ENCODE results near the gene KRTAP9-8. TPM values are rescaled to one million over a fixed set of nuclear protein-coding genes. Genes with fewer than 3 reads are reported as not detected.
"Not testable (repeated sequence)": the region's sequence is repeated elsewhere in the genome, so short reads cannot be mapped to it uniquely, and the experiment has no call there.

The KRTAP9-8 gene
- total RNA-seq, 4 donors from 2014 or later = not detected

DNA sequence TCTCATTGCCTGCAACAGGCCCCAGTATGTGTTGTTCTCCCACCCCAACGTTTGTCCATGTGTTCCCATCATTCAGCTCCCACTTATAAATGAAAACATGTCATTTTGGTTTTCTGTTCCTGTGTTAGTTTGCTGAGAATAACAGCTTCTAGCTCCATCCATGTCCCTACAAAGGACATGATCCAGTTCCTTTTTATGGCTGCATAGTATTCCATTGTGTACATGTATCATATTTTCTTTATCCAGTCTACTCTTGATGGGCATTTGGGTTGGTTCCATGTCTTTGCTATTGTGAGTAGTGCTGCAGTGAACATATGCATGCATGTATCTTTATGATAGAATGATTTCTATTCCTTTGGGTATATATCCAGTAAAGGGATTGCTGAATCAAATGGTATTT is 22.1 kb upstream of the KRTAP9-8 start:
- DNase-seq (ENCODE audit: low spot score) = no peak
- no peak for ATAC-seq (ENCODE audit: low FRiP score)
- TF ChIP-seq, protein P1, sequence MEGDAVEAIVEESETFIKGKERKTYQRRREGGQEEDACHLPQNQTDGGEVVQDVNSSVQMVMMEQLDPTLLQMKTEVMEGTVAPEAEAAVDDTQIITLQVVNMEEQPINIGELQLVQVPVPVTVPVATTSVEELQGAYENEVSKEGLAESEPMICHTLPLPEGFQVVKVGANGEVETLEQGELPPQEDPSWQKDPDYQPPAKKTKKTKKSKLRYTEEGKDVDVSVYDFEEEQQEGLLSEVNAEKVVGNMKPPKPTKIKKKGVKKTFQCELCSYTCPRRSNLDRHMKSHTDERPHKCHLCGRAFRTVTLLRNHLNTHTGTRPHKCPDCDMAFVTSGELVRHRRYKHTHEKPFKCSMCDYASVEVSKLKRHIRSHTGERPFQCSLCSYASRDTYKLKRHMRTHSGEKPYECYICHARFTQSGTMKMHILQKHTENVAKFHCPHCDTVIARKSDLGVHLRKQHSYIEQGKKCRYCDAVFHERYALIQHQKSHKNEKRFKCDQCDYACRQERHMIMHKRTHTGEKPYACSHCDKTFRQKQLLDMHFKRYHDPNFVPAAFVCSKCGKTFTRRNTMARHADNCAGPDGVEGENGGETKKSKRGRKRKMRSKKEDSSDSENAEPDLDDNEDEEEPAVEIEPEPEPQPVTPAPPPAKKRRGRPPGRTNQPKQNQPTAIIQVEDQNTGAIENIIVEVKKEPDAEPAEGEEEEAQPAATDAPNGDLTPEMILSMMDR (IDR thresholded peaks at IDR 0.05) = no peak

DNA sequence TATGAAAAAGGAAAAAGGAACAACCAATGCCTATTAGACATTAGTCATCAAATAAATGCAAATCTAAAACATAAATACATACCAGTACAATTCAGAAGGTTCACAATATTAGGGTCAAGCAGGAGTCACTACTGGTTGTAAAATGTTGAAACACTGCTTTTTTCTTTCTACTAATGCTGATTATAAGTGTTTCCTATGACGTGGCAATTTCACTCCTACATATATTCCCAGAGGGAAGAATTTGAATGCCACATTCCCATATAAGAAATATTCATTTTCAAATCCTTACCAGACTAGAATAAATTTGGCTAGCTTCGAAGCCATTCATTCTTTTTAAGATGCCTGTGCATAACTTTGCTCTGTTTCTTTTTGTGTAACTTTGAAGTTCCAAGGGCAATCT is 14.0 kb upstream of the KRTAP9-8 start:
- DNase-seq (ENCODE audit: low spot score) (no peak), ATAC-seq (ENCODE audit: low FRiP score) (no peak)
- TF ChIP-seq, protein P1 (IDR thresholded peaks at IDR 0.05) = no peak

DNA sequence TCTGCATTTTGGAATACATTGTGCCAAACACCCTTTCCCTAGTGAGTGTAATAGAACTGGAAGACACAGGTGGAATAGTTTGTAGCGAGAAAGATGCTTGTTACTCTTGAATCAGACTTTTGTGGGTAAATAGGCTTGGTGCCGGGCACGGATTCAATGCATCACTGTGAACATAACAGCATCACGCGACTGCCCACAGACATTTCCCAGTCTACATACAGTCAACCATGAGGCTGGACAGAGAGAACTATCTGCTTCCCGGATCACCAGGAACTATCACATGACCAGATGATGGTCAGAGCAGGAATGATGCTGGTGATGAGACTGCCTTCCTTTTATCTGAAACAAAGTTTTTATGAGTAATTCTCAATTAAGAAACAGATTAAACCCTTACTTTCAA is 11.7 kb upstream of the KRTAP9-8 start:
- ATAC-seq (ENCODE audit: low FRiP score) = no peak
- no peak for DNase-seq (ENCODE audit: low spot score)
- TF ChIP-seq, protein P1 (IDR thresholded peaks at IDR 0.05) = no peak

DNA sequence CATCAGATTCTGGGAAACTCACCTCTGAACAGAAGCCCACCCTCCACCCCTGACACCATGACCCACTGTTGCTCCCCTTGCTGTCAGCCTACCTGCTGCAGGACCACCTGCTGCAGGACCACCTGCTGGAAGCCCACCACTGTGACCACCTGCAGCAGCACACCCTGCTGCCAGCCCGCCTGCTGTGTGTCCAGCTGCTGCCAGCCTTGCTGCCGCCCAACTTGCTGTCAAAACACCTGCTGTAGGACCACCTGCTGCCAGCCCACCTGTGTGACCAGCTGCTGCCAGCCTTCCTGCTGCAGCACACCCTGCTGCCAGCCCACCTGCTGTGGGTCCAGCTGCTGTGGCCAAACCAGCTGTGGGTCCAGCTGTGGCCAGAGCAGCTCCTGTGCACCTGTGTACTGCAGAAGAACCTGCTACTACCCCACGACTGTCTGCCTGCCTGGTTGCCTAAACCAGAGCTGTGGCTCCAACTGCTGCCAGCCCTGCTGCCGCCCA is 11.2 kb upstream of the KRTAP9-8 start, which contains the start of gene KRTAP9-2:
TSS of gene KRTAP9-2 (plus strand) at position 51 of the 498 bp plus-strand sequence. CDS start at position 58, 7 bp downstream.
- ATAC-seq (ENCODE audit: low FRiP score); DNase-seq (ENCODE audit: low spot score): not testable (repeated sequence)

DNA sequence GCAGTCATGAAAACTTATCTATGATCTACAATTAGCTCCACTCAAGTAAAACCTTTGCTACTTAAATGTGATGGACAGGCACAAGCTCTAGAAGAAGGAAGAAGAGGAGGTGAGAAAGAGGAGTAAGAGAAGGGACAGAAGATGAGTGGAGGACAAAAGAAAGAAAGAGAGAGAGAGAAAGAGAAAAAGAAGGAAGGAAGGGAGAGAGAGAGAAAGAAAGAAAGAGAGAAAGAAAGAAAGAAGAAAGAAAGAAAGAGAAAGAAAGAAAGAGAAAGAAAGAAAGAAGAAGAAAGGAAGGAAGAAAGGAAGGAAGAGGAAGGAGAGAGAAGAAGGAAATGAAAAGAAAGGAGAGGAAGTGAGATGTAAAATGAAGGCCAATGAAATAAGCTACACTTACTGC is 7.7 kb upstream of the KRTAP9-8 start:
- TF ChIP-seq, protein P1 (IDR thresholded peaks at IDR 0.05) = no peak
- DNase-seq (ENCODE audit: low spot score) (no peak), ATAC-seq (ENCODE audit: low FRiP score) (no peak)

DNA sequence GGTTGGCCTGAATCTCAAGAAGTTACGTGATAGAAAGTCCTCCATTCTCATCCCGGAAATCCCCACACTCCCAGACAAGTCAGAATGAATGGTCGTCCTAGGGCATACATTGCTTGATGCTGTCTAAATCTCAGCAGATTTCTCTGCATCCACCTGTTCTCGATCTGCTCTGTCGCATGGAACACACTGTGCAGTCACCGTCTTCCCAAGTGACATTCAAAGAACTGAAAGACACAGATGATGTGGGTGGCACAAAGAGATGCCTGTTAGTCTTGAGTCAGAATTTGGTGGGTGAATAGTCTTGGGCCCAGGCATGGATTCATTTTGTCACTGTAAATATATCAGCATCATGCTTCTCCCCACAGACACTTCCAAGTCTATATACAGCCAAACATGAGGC is 6.1 kb upstream of the KRTAP9-8 start:
- DNase-seq (ENCODE audit: low spot score) (no peak), ATAC-seq (ENCODE audit: low FRiP score) (no peak)
- TF ChIP-seq, protein P1 (IDR thresholded peaks at IDR 0.05) = no peak

DNA sequence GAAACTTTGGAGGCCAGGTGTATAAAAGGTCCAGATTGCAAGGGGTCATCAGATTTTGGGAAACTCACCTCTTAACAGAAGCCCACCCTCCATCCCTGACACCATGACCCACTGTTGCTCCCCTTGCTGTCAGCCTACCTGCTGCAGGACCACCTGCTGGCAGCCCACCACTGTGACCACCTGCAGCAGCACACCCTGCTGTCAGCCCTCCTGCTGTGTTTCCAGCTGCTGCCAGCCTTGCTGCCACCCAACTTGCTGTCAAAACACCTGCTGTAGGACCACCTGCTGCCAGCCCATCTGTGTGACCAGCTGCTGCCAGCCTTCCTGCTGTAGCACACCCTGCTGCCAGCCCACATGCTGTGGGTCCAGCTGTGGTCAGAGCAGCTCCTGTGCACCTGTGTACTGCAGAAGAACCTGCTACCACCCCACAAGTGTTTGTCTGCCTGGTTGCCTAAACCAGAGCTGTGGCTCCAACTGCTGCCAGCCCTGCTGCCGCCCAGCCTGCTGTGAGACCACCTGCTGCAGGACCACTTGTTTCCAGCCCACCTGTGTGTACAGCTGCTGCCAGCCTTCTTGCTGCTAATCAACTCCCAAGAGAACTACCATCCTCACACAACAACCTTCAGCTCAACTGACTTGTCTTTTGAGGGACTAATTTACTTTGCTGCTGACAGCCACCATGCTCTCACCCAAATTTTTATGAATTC is 5.2 kb upstream of the KRTAP9-8 start, which contains the start of gene KRTAP9-3:
TSS of gene KRTAP9-3 (plus strand) at position 51 of the 707 bp plus-strand sequence. CDS start at position 104, 53 bp downstream.
- not testable (repeated sequence) for DNase-seq (ENCODE audit: low spot score); ATAC-seq (ENCODE audit: low FRiP score)

DNA sequence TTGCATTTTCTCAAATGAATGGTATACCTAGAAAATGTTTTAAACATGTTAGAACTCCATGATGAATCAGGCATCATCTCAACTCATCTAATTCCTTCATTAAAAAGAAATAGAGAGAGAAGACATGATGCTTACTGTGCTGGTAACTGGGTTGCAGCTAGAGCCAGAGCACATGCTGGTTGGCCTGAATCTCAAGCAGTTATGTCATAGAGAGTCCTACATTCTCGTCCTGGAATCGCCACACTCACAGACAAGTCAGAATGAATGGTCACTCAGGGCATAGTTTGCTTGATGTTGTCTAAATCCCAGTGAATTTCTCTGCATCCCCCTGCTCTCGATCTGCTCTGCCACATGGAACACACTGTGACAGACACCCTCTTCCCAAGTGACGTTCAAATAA is 683 bp upstream of the KRTAP9-8 start:
- not testable (repeated sequence) for ATAC-seq (ENCODE audit: low FRiP score); DNase-seq (ENCODE audit: low spot score)

DNA sequence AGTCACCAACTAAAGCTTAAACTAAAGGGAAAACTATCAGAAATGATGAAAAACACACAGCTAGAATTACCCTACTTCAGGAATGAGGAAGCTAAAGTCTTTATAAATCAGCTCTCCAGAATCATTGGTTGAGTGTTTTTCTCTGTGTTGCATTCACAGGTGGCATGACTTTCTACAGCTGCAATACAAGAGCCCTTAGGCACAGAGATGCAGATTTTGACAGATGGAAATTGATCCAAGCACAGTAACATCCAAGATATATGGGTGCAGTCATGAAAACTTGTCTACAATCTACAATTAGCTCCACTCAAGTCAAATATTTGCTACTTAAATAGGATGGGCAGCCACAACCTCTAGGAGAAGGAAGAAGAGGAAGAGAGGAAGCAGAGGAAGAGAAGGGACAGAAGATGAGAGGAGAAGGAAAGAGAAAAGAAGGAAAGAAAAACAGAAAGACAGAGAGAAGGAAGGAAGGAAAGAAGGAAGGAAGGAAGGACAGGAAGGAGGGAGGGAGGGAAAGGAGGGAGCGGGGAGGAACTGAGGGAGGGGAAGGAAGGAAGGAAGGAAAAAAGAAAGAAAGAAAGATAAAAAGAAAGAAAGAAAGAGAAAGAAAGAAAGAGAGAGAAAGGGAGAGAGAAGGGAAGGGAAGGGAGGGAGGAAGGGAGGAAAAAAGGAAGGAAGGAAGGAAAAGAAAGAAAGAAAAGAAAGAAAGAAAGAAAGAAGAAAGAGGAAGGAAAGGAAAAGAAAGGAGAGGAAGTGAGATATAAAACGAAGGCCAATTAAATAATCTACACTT is 9.4 kb downstream of the KRTAP9-8 start:
- not testable (repeated sequence) for ATAC-seq (ENCODE audit: low FRiP score); DNase-seq (ENCODE audit: low spot score)

DNA sequence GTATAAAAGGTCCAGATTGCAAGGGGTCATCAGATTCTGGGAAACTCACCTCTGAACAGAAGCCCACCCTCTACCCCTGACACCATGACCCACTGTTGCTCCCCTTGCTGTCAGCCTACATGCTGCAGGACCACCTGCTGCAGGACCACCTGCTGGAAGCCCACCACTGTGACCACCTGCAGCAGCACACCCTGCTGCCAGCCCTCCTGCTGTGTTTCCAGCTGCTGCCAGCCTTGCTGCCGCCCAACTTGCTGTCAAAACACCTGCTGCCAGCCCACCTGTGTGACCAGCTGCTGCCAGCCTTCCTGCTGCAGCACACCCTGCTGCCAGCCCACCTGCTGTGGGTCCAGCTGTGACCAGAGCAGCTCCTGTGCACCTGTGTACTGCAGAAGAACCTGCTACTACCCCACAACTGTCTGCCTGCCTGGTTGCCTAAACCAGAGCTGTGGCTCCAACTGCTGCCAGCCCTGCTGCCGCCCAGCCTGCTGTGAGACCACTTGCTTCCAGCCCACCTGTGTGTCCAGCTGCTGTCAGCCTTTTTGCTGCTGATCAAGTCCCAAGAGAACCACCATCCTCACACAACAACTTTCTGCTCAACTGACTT is 11.9 kb downstream of the KRTAP9-8 start, which contains the start of gene KRTAP9-4:
TSS of gene KRTAP9-4 (plus strand) at position 51 of the 604 bp plus-strand sequence. CDS start at position 85, 34 bp downstream.
- ATAC-seq (ENCODE audit: low FRiP score) = not testable (repeated sequence)

More for the DNA sequence above, 11.9 kb downstream of the KRTAP9-8 start, which contains the start of gene KRTAP9-4:
- DNase-seq (ENCODE audit: low spot score) = not testable (repeated sequence)
